Endothelial cell of hepatic sinusoid (primary cell): ENCODE results near the gene PRTN3.

Experiments
- in situ Hi-C: cut with HindIII; loops from 2 replicates; pipeline ENCODE4 v1.10.0; 2017; ENCODE audit warnings: low sequenced_read_pairs

Gene PRTN3

DNA sequence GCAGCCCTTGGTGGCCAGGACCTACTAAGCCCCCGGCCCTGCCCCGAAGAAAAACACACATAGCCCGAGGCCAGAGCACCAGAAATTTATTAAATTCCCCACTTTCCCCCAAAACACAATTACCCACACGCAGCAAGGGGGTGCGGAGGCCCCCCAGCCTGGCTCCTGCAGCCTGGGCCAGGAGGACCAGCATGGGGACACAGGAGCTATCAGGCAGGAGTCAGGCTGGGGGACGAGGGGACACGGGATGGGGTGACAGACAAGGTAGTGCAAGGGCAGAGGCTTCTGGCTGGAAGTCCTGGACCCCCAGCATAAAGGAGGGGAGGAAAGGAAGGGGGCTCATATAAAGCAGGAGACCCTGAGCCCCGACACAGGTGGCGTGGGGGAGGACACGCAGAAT lies 55.6 kb downstream of the PRTN3 start:
- in situ Hi-C loops, result no loop called here

DNA sequence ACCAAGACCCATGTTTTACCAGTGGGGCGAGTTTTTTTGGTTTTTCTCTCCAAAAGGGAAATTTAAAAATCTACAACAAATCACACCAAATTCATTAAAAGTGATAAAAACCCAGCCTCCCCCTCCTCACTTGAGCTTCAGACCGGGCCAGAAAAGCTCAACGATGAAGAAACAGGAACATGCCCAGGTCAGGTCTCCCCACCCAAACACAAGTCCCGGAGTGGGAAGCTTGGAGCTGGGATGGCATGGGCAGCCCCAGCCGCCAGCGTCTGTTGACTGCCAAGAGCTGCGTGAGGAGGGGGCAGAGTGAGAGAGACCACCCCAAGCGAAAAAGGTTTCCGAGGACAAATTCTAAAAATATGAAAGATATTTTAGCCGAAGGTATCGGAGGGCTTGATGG lies 56.2 kb downstream of the PRTN3 start:
- in situ Hi-C loops, result no loop called here

DNA sequence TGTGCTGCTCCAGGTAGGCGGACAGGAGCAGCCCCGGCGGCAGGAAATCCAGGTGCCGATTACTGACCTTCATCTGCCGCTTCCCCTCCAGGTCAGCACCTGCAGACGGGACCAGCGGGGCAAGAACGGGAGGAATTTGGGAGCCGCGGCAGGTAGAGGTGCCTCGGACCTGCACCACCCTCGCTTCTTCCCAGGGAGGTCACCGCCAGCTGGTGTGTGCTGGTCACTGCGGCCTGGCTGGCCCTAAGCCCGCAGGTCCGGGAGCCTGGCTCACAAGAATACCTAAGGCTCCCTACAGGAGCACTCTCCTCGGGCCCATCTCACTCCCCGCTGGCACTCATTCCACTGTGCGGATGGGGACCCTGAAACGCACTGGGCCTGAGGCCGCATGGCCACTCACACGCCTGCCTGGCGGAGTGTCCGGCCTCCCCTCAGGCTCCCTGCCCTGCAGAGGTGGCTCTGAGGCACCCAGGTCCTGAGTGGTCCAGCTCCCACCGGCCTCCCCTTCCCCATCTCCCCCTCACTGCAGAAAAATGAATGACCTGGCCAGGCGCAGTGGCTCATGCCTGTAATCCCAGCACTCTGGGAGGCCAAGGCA lies 56.7 kb downstream of the PRTN3 start:
- in situ Hi-C loops, result no loop called here
